Omental fat pad (tissue), 4 donors: ENCODE measurements around the gene SUMF1. TPM values are rescaled to one million over a fixed set of nuclear protein-coding genes. Genes with fewer than 3 reads are reported as not detected.

Experiments
- ATAC-seq: fragments of 150-250 bp; one replicate; pipeline ENCODE4 v1.9.1; 2016; ENCODE audit warnings: mild to moderate bottlenecking, moderate library complexity; ENCODE audit not compliant: low FRiP score
- DNase-seq: peaks from one replicate; pipeline ENCODE4 v3.0.0-alpha.2; 2019; ENCODE audit warnings: low spot score
- total RNA-seq, 4 donors: library from RNA; depleted of rRNA; stranded (reverse); fragments of >200 nt; gene quantifications; one replicate each; pipeline ENCODE4 v1.1.0, GENCODE V29; 2016
- TF ChIP-seq, protein P1 (sequence below), 3 donors: fragments of 450-650 bp; IDR thresholded peaks; one replicate each; pipeline ENCODE4 v1.5.1; 2016 to 2017; ENCODE audit warnings: antibody characterized with exemption in 3 of 3, mild to moderate bottlenecking in 3 of 3, moderate library complexity in 2 of 3

Gene SUMF1
- total RNA-seq, 4 donors from 2014 or later: 44.9 to 61.1 (median 53.8) TPM

- TF ChIP-seq, protein P1, sequence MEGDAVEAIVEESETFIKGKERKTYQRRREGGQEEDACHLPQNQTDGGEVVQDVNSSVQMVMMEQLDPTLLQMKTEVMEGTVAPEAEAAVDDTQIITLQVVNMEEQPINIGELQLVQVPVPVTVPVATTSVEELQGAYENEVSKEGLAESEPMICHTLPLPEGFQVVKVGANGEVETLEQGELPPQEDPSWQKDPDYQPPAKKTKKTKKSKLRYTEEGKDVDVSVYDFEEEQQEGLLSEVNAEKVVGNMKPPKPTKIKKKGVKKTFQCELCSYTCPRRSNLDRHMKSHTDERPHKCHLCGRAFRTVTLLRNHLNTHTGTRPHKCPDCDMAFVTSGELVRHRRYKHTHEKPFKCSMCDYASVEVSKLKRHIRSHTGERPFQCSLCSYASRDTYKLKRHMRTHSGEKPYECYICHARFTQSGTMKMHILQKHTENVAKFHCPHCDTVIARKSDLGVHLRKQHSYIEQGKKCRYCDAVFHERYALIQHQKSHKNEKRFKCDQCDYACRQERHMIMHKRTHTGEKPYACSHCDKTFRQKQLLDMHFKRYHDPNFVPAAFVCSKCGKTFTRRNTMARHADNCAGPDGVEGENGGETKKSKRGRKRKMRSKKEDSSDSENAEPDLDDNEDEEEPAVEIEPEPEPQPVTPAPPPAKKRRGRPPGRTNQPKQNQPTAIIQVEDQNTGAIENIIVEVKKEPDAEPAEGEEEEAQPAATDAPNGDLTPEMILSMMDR (IDR thresholded peaks at IDR 0.05): no peak
- ATAC-seq (no peak), DNase-seq (no peak)
These were observed 143.6 kb downstream of the SUMF1 start for GRCh38 chr3:4323246-4324027.

DNA sequence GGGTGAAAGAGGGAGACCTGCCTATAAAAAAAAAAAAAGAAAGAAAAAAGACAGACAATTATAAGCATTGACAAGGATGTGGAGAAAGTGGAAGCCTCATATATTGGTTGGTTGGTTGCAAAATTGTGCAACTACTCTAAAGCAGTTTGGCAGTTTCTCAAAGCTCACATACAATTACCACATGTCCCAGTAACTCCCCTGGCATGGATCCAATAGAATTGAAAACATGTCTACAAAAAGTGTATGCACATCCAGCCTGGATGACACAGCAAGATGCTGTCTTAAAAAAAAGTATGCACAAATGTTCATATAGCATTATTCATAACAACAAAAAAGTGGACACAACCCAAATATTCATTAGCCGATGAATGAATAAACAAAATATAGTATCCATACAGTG, 144.4 kb downstream of the SUMF1 start:
- DNase-seq (no peak), ATAC-seq (no peak)
- TF ChIP-seq, protein P1 (IDR thresholded peaks at IDR 0.05): no peak

- DNase-seq: no peak
These were observed 145.3 kb downstream of the SUMF1 start for GRCh38 chr3:4321732-4322131.

DNA sequence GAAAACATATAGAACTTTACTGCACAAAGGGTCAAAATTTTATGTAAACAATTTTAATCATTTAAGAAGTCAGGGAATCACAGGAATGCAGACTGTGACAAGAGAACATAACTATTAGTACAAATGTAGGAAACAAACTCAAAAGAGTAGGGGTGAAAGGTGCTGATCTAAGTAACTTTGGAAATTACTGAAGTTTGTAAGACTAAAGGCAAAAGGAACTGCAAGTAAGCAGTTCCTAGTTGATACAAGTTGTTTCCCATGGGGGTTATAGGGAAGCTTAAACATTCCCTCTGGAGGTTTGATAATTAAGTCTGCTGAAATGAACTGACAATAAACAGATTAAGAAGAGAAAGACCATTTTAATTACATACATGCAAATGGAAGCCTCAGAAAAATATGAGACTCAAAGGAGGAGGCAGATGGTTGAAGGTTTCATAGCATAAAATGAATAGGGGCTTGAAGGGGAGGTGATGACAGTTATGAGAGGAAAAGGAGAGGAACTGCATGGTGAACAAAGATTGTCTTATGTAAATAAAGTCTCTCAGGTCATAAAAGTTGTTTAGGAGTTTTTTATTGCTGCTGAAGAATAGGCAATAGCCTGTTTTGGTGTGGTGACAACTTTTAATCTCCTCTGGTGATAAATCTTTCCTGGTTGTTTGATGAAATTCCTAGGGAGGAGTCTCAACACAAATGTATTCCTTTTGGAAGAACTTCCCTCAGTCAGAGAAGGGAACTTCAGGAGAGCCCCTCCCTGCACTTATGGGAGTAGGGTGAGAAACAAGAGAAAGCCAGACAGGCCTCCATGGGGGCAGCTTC, 146.8 kb downstream of the SUMF1 start:
- TF ChIP-seq, protein P1 (IDR thresholded peaks at IDR 0.05): no peak
- ATAC-seq (no peak), DNase-seq (no peak)

More at GRCh38 chr3:4321732-4322131, 145.3 kb downstream of the SUMF1 start:
- ATAC-seq: no peak
- TF ChIP-seq, protein P1 (IDR thresholded peaks at IDR 0.05): no peak

DNA sequence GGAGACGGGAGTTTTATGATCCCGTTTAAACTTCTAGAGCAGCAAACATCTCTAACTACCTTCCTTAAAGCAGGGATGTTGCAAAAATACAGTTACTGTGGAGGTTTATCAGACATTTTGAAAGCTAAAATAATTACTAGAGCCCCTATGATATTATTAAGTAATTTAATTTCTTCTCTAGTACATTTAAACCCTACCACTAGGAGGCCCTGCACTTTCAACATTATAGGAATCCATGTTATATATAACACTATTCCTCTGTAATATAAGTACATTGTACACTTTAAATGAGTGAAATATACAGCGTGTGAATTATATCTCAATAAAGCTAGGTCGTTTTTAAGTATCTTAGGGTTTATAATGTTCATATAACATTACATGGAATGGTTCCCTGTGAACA, 152.4 kb downstream of the SUMF1 start:
- DNase-seq (no peak), ATAC-seq (no peak)
- TF ChIP-seq, protein P1 (IDR thresholded peaks at IDR 0.05): no peak

GRCh38 chr3:4313606-4314293, 153.3 kb downstream of the SUMF1 start:
- ATAC-seq: no peak
- TF ChIP-seq, protein P1 (IDR thresholded peaks at IDR 0.05): no peak
- DNase-seq: no peak
